Liver (tissue), 9 donors: ENCODE results near the gene XRRA1. TPM values are rescaled to one million over a fixed set of nuclear protein-coding genes. Genes with fewer than 3 reads are reported as not detected.
A peak's percentile ranks its signal among the peaks of the same experiment; 100 is the strongest.

Experiments
- DNase-seq: peaks from one replicate; pipeline ENCODE4 v3.0.0-alpha.2; 2017; ENCODE audit warnings: low spot score
- H3K27ac ChIP-seq, 2 donors: one replicate each; pipeline ENCODE4 v1.7.0; 2013; ENCODE audit warnings: inconsistent platforms in 2 of 2, low read length in 2 of 2, control low read depth in 1 of 2, low read depth in 1 of 2, mild to moderate bottlenecking in 1 of 2
- H3K27me3 ChIP-seq, 4 donors: one replicate each; pipeline versions ENCODE4 v1.6.1 to v1.7.0; 2013; ENCODE audit warnings: low read length in 3 of 4, inconsistent platforms in 1 of 4, mild to moderate bottlenecking in 1 of 4, moderate library complexity in 1 of 4; ENCODE audit not compliant: control insufficient read depth in 4 of 4, insufficient read depth in 4 of 4
- H3K36me3 ChIP-seq, 4 donors: one replicate each; pipeline versions ENCODE4 v1.6.1 to v1.7.0; 2013; ENCODE audit warnings: low read length in 3 of 4, mild to moderate bottlenecking in 3 of 4, low read depth in 1 of 4, moderate library complexity in 1 of 4; ENCODE audit not compliant: control insufficient read depth in 4 of 4, insufficient read depth in 3 of 4
- H3K4me1 ChIP-seq, 4 donors: one replicate each; pipeline versions ENCODE4 v1.6.1 to v1.7.0; 2013; ENCODE audit warnings: low read length in 3 of 4, mild to moderate bottlenecking in 3 of 4, moderate library complexity in 1 of 4; ENCODE audit not compliant: control insufficient read depth in 4 of 4, insufficient read depth in 4 of 4
- H3K4me3 ChIP-seq, 3 donors: one replicate each; pipeline versions ENCODE4 v1.6.1 to v1.7.0; 2013; ENCODE audit warnings: low read length in 3 of 3, control low read depth in 1 of 3, low read depth in 1 of 3, mild to moderate bottlenecking in 1 of 3
- H3K9ac ChIP-seq, 2 donors: one replicate each; pipeline ENCODE4 v1.7.0; 2013; ENCODE audit warnings: low read length in 2 of 2, mild to moderate bottlenecking in 2 of 2, moderate library complexity in 2 of 2, control low read depth in 1 of 2, low read depth in 1 of 2
- H3K9me3 ChIP-seq, 4 donors: one replicate each; pipeline versions ENCODE4 v1.6.1 to v1.7.0; 2013; ENCODE audit warnings: low read length in 3 of 4; ENCODE audit not compliant: control insufficient read depth in 4 of 4
- EGR1 ChIP-seq, 2 donors: IDR thresholded peaks; 2 replicates each; pipeline ENCODE4 v1.6.1; 2016 to 2018; ENCODE audit warnings: antibody characterized with exemption in 2 of 2, low read depth in 2 of 2
- FOXA1 ChIP-seq: IDR thresholded peaks from 2 replicates; pipeline ENCODE4 v1.6.1; 2016; ENCODE audit warnings: antibody characterized with exemption
- GABPA ChIP-seq, 2 donors: IDR thresholded peaks in 1 of 2; conservative IDR thresholded peaks in 1 of 2; 2 replicates each; pipeline ENCODE4 v1.6.1; 2016; ENCODE audit warnings: antibody characterized with exemption in 2 of 2, mild to moderate bottlenecking in 1 of 2, moderate library complexity in 1 of 2
- HNF4A ChIP-seq, 2 donors: conservative IDR thresholded peaks; 2 replicates each; pipeline ENCODE4 v1.6.1; 2016; ENCODE audit warnings: antibody characterized with exemption in 2 of 2, mild to moderate bottlenecking in 2 of 2
- HNF4G ChIP-seq: IDR thresholded peaks from 2 replicates; pipeline ENCODE4 v1.6.1; 2016; ENCODE audit warnings: antibody characterized with exemption
- JUND ChIP-seq, 2 donors: IDR thresholded peaks; 2 replicates each; pipeline ENCODE4 v1.6.1; 2016; ENCODE audit warnings: antibody characterized with exemption in 2 of 2
- RAD21 ChIP-seq, 2 donors: IDR thresholded peaks; 2 replicates each; pipeline ENCODE4 v1.6.1; 2016; ENCODE audit warnings: antibody characterized with exemption in 2 of 2, mild to moderate bottlenecking in 2 of 2
- SP1 ChIP-seq: IDR thresholded peaks from 2 replicates; pipeline ENCODE4 v1.6.1; 2018; ENCODE audit warnings: antibody characterized with exemption, mild to moderate bottlenecking
- YY1 ChIP-seq: IDR thresholded peaks from 2 replicates; pipeline ENCODE4 v1.6.1; 2016; ENCODE audit warnings: antibody characterized with exemption, mild to moderate bottlenecking
- WGBS: extraction: QIAGEN DNeasy Blood & Tissue Kit; methylation state at CpG from one replicate; pipeline ENCODE4 v1.1.7; 2013; 5-methylcytosine and 5-hydroxymethylcytosine counted together
- polyA plus RNA-seq, 2 donors: library from polyadenylated mRNA; stranded (reverse) in 1 of 2; unstranded in 1 of 2; fragments of 200-250 nt in 1 of 2; fragments of >200 nt in 1 of 2; fragmentation: Nextera tagmentation in 1 of 2; extraction: Ambion mirVana in 1 of 2; gene quantifications; one replicate each; pipeline versions ENCODE4 v1.2.1 to v1.2.3, GENCODE V29; 2013 to 2015
- total RNA-seq, 2 donors: library from RNA; depleted of rRNA; stranded (reverse); fragments of >200 nt; gene quantifications; one replicate each; pipeline ENCODE4 v1.2.3, GENCODE V29; 2014
- TF ChIP-seq, protein P1 (sequence below): IDR thresholded peaks from 2 replicates; pipeline ENCODE4 v1.6.1; 2016; ENCODE audit warnings: antibody characterized with exemption, mild to moderate bottlenecking
- TF ChIP-seq, protein P2 (sequence below): fragments of 150-350 bp; IDR thresholded peaks from 2 replicates; pipeline ENCODE4 v1.5.1; 2017; ENCODE audit warnings: improper control_type of control experiment, low read depth, low read length; ENCODE audit not compliant: missing input control
- TF ChIP-seq, protein P3 (sequence below): IDR thresholded peaks from 2 replicates; pipeline ENCODE4 v1.6.1; 2016; ENCODE audit warnings: antibody characterized with exemption
- TF ChIP-seq, protein P4 (sequence below): IDR thresholded peaks from 2 replicates; pipeline ENCODE4 v1.6.1; 2016; ENCODE audit warnings: antibody characterized with exemption
- donor health status: healthy.
- donor health status: healthy.
- donor health status: healthy.
- donor health status: healthy.
- donor health status: healthy.

The XRRA1 gene
- total and polyA plus RNA-seq, 4 donors = 3.8 to 11.6 (median 5.6) TPM

DNA sequence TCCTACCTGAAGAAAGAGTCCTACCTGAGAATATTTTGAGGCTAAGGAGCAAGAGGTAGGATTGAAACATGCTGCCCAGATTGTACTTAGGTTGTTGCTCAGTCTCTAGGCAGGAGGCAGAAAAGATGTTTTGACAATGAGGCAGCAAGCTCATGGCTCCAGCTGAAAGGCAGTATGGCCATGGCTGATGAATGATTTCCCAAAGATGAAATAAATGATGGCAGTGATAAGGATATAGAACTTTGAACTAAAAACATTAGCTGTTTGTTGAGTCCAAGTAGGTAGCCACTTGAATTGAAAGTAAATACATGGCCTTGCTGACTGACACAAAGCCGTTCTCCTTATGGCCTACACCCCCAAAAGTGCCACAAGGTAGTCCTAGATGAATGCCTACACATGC is 33.0 kb upstream of the XRRA1 start:
- H3K36me3 ChIP-seq = peaks cover 0 to 3% (median 1%) of the 10 kb centered on the region in 4 donors
- H3K9me3 ChIP-seq = no peaks in the 10 kb centered on the region
- 36% methylated on average over 1 of the region's 1 CpG for WGBS
- H3K4me3 ChIP-seq = no peak overlapping the region
- no peaks in the 10 kb centered on the region for H3K27me3 ChIP-seq
- DNase-seq = no peak
- no peak overlapping the region for H3K9ac ChIP-seq
- peaks cover 3 to 44% (median 40%) of the 10 kb centered on the region in 4 donors for H3K4me1 ChIP-seq
- no peak overlapping the region for H3K27ac ChIP-seq
- TF ChIP-seq HNF4A (conservative IDR thresholded peaks at IDR 0.05) (peak; percentile 17 to 45), EGR1 (IDR thresholded peaks at IDR 0.05; ENCODE audit: low read depth in 2 of 2) (no peak), SP1 (no peak)

DNA sequence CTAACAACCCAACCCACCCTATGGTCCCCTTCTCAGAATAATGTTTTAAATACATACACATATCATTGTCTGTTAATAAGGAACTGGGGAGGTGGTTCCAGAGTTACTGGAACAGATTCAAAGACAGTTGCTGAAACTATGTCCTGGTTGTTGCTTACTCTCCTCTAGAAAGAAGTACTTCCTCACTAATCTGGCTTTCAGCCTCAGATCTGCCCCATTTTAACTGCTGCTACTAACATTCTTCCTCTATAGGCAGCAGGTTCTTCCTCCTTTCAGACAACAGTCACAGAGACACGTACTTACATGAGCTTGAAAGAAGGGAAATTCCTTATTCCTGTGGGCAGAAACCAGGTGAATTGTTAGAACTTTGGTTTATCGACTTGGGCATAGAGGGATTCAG is 31.7 kb upstream of the XRRA1 start:
- H3K27ac ChIP-seq = no peak overlapping the region
- no peaks in the 10 kb centered on the region for H3K27me3 ChIP-seq
- TF ChIP-seq, protein P1, sequence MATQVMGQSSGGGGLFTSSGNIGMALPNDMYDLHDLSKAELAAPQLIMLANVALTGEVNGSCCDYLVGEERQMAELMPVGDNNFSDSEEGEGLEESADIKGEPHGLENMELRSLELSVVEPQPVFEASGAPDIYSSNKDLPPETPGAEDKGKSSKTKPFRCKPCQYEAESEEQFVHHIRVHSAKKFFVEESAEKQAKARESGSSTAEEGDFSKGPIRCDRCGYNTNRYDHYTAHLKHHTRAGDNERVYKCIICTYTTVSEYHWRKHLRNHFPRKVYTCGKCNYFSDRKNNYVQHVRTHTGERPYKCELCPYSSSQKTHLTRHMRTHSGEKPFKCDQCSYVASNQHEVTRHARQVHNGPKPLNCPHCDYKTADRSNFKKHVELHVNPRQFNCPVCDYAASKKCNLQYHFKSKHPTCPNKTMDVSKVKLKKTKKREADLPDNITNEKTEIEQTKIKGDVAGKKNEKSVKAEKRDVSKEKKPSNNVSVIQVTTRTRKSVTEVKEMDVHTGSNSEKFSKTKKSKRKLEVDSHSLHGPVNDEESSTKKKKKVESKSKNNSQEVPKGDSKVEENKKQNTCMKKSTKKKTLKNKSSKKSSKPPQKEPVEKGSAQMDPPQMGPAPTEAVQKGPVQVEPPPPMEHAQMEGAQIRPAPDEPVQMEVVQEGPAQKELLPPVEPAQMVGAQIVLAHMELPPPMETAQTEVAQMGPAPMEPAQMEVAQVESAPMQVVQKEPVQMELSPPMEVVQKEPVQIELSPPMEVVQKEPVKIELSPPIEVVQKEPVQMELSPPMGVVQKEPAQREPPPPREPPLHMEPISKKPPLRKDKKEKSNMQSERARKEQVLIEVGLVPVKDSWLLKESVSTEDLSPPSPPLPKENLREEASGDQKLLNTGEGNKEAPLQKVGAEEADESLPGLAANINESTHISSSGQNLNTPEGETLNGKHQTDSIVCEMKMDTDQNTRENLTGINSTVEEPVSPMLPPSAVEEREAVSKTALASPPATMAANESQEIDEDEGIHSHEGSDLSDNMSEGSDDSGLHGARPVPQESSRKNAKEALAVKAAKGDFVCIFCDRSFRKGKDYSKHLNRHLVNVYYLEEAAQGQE = no peak
- TF ChIP-seq FOXA1 (no peak), RAD21 (IDR thresholded peaks at IDR 0.05) (no peak), JUND (IDR thresholded peaks at IDR 0.05) (no peak), HNF4A (conservative IDR thresholded peaks at IDR 0.05) (no peak), HNF4G (no peak), SP1 (no peak), GABPA (IDR thresholded peaks at IDR 0.05 in 1 of 2, conservative IDR thresholded peaks at IDR 0.05 in 1 of 2) (no peak), YY1 (no peak)
- TF ChIP-seq, protein P2, sequence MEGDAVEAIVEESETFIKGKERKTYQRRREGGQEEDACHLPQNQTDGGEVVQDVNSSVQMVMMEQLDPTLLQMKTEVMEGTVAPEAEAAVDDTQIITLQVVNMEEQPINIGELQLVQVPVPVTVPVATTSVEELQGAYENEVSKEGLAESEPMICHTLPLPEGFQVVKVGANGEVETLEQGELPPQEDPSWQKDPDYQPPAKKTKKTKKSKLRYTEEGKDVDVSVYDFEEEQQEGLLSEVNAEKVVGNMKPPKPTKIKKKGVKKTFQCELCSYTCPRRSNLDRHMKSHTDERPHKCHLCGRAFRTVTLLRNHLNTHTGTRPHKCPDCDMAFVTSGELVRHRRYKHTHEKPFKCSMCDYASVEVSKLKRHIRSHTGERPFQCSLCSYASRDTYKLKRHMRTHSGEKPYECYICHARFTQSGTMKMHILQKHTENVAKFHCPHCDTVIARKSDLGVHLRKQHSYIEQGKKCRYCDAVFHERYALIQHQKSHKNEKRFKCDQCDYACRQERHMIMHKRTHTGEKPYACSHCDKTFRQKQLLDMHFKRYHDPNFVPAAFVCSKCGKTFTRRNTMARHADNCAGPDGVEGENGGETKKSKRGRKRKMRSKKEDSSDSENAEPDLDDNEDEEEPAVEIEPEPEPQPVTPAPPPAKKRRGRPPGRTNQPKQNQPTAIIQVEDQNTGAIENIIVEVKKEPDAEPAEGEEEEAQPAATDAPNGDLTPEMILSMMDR = no peak
- TF ChIP-seq, protein P3, sequence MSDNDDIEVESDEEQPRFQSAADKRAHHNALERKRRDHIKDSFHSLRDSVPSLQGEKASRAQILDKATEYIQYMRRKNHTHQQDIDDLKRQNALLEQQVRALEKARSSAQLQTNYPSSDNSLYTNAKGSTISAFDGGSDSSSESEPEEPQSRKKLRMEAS = no peak
- TF ChIP-seq, protein P4, sequence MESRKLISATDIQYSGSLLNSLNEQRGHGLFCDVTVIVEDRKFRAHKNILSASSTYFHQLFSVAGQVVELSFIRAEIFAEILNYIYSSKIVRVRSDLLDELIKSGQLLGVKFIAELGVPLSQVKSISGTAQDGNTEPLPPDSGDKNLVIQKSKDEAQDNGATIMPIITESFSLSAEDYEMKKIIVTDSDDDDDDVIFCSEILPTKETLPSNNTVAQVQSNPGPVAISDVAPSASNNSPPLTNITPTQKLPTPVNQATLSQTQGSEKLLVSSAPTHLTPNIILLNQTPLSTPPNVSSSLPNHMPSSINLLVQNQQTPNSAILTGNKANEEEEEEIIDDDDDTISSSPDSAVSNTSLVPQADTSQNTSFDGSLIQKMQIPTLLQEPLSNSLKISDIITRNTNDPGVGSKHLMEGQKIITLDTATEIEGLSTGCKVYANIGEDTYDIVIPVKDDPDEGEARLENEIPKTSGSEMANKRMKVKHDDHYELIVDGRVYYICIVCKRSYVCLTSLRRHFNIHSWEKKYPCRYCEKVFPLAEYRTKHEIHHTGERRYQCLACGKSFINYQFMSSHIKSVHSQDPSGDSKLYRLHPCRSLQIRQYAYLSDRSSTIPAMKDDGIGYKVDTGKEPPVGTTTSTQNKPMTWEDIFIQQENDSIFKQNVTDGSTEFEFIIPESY = no peak
- no peaks in the 10 kb centered on the region for H3K9me3 ChIP-seq
- no peak overlapping the region for H3K4me3 ChIP-seq
- H3K36me3 ChIP-seq = peaks cover 0 to 5% (median 1%) of the 10 kb centered on the region in 4 donors
- H3K4me1 ChIP-seq = peaks cover 3 to 50% (median 42%) of the 10 kb centered on the region in 4 donors
- no peak overlapping the region for H3K9ac ChIP-seq
- DNase-seq = no peak
- WGBS = 86% methylated on average over 2 of the region's 2 CpGs
